ENCODE results near the gene FAM170B.

- TF ChIP-seq POLR2AphosphoS5 (IDR thresholded peaks at IDR 0.05; ENCODE audit: insufficient read depth in 1 of 2, low read depth in 1 of 2) (no peak), CTCF (IDR thresholded peaks at IDR 0.05) (no peak)
These were observed 40.6 kb upstream of the FAM170B start for GRCh38 chr10:49174261-49174925.

Data from vagina (tissue), 2 donors.